B cell (primary cell): ENCODE data around the gene AARS2. TPM values are rescaled to one million over a fixed set of nuclear protein-coding genes. Genes with fewer than 3 reads are reported as not detected.
A peak's percentile ranks its signal among the peaks of the same experiment; 100 is the strongest.

Experiments used
- ATAC-seq: fragments of 200-7000 bp; cut with Tn5 transposase; one replicate; pipeline ENCODE4 v1.10.0; 2021; ENCODE audit warnings: low read depth, mild to moderate bottlenecking, moderate number of reproducible peaks, moderate library complexity
- CTCF ChIA-PET: fragments of 350-600 bp; sonication (Branson Sonifier 250); formaldehyde crosslinking; loops from one replicate; lab custom pipeline; 2021; ENCODE audit warnings: antibody characterized with exemption, inconsistent platforms; lab: Charles Lee
- POLR2A ChIA-PET: fragments of 350-600 bp; sonication (Branson Sonifier 250); formaldehyde crosslinking; loops from one replicate; lab custom pipeline; 2021; ENCODE audit warnings: antibody characterized with exemption; lab: Charles Lee
- DNase-seq: peaks from one replicate; pipeline ENCODE4 v3.0.0; 2013
- H2AFZ ChIP-seq: 2 replicates; pipeline ENCODE4 v1.6.1; 2012; ENCODE audit warnings: mild to moderate bottlenecking, low read depth, low read length; ENCODE audit not compliant: insufficient read depth, poor library complexity, severe bottlenecking
- H3K27ac ChIP-seq, 2 donors: 1 replicate in 1 of 2; 2 replicates in 1 of 2; pipeline ENCODE4 v1.5.1; 2012 to 2013; ENCODE audit warnings: low read length in 2 of 2, mild to moderate bottlenecking in 2 of 2, moderate library complexity in 1 of 2
- H3K27me3 ChIP-seq, 4 experiments: fragments of 200-600 bp in 1 of 4; sonication (generic) in 1 of 4; replicated peaks in 1 of 4; 1 replicate in 2 of 4; 2 replicates in 2 of 4; pipeline versions ENCODE4 v1.6.1 to v1.7.0; 2013 to 2016; ENCODE audit warnings: low read length in 3 of 4, mild to moderate bottlenecking in 2 of 4, mixed read lengths in 1 of 4, moderate library complexity in 1 of 4; ENCODE audit not compliant: insufficient read depth in 4 of 4, control insufficient read depth in 3 of 4; ENCODE audit errors: control extremely low read depth in 1 of 4
- H3K36me3 ChIP-seq, 2 experiments: replicated peaks in 1 of 2; 1 replicate in 1 of 2; 2 replicates in 1 of 2; pipeline versions ENCODE4 v1.6.1 to v1.7.1; 2013; ENCODE audit warnings: low read length in 1 of 2; ENCODE audit not compliant: insufficient read depth in 2 of 2, control insufficient read depth in 1 of 2; ENCODE audit errors: control extremely low read depth in 1 of 2, extremely low read depth in 1 of 2
- H3K4me1 ChIP-seq, 2 donors: fragments of 200-600 bp in 1 of 2; sonication (generic) in 1 of 2; 1 replicate in 1 of 2; 2 replicates in 1 of 2; pipeline versions ENCODE4 v1.5.1 to v1.6.1; 2013 to 2017; ENCODE audit warnings: low read length in 2 of 2; ENCODE audit not compliant: control insufficient read depth in 2 of 2, insufficient read depth in 2 of 2
- H3K4me2 ChIP-seq: replicated peaks from 2 replicates; pipeline ENCODE3; 2012; ENCODE audit warnings: mild to moderate bottlenecking, low read depth, low read length; ENCODE audit not compliant: poor library complexity, severe bottlenecking
- H3K4me3 ChIP-seq, 5 experiments: fragments of 200-600 bp in 1 of 5; sonication (generic) in 1 of 5; 1 replicate in 3 of 5; 2 replicates in 2 of 5; pipeline versions ENCODE4 v1.5.1 to v1.7.0; 2011 to 2016; ENCODE audit warnings: low read length in 4 of 5, mild to moderate bottlenecking in 4 of 5, low read depth in 2 of 5, control low read depth in 1 of 5, moderate library complexity in 1 of 5; ENCODE audit not compliant: insufficient read depth in 1 of 5; ENCODE audit errors: control extremely low read depth in 1 of 5, extremely low read depth in 1 of 5
- H3K79me2 ChIP-seq: fragments of 200-600 bp; sonication (generic); one replicate; pipeline ENCODE4 v1.6.0; 2016; ENCODE audit warnings: low read length; ENCODE audit not compliant: control insufficient read depth, insufficient read depth
- H3K9ac ChIP-seq: fragments of 200-600 bp; sonication (generic); 2 replicates; pipeline ENCODE4 v1.6.1; 2017; ENCODE audit warnings: mild to moderate bottlenecking, low read length, moderate library complexity
- H3K9me3 ChIP-seq, 3 donors: one replicate each; pipeline versions ENCODE4 v1.6.1 to v1.7.1; 2013; ENCODE audit warnings: low read length in 2 of 3; ENCODE audit not compliant: control insufficient read depth in 2 of 3, insufficient read depth in 1 of 3; ENCODE audit errors: control extremely low read depth in 1 of 3
- H4K20me1 ChIP-seq: 2 replicates; pipeline ENCODE4 v1.6.0; 2012; ENCODE audit warnings: mild to moderate bottlenecking, low read length; ENCODE audit not compliant: insufficient read depth, control insufficient read depth, poor library complexity, severe bottlenecking
- H3K27ac Mint-ChIP-seq: one replicate; pipeline ENCODE4 v1.8.0; 2021; ENCODE audit warnings: mixed read lengths
- H3K27me3 Mint-ChIP-seq: one replicate; pipeline ENCODE4 v1.8.0; 2021; ENCODE audit warnings: mixed read lengths
- H3K4me1 Mint-ChIP-seq: one replicate; pipeline ENCODE4 v1.8.0; 2021; ENCODE audit warnings: mixed read lengths
- H3K4me3 Mint-ChIP-seq: one replicate; pipeline ENCODE4 v1.8.0; 2021; ENCODE audit warnings: mixed read lengths
- H3K9me3 Mint-ChIP-seq: one replicate; pipeline ENCODE4 v1.8.0; 2022; ENCODE audit warnings: mixed read lengths; ENCODE audit not compliant: insufficient read depth
- EZH2 ChIP-seq: IDR thresholded peaks from 2 replicates; pipeline ENCODE4 v1.6.1; 2012; ENCODE audit warnings: borderline replicate concordance, low read depth, mild to moderate bottlenecking, moderate library complexity, low read length; ENCODE audit not compliant: insufficient read depth, poor library complexity, severe bottlenecking
- WGBS: methylation state at CpG from one replicate; pipeline ENCODE4 v1.1.5; 2013; ENCODE audit warnings: missing lambda C conversion rate; ENCODE audit not compliant: insufficient coverage; 5-methylcytosine and 5-hydroxymethylcytosine counted together
- intact Hi-C: fragments of 100-400 bp; cut with micrococcal nuclease; formaldehyde crosslinking; loops from one replicate; pipeline ENCODE4 v1.10.0; 2022
- polyA plus RNA-seq: library from polyadenylated mRNA; depleted of rRNA; stranded (reverse); fragments of >200 nt; gene quantifications from 2 replicates; pipeline ENCODE4 v1.2.3, GENCODE V29; 2012
- total RNA-seq, 2 donors: library from RNA; stranded (reverse); fragments of 120-200 nt in 1 of 2; gene quantifications; 1 replicate in 1 of 2; 2 replicates in 1 of 2; pipeline versions ENCODE4 v1.2.3 to v1.2.4, GENCODE V29; 2013 to 2022
- TF ChIP-seq, protein P1 (sequence below): fragments of 200-600 bp; IDR thresholded peaks from one replicate; pipeline ENCODE4 v1.8.0; 2022; ENCODE audit warnings: antibody characterized with exemption, mild to moderate bottlenecking

Gene AARS2
- total and polyA plus RNA-seq, 2 donors (not counting 1 experiment from before 2014, with no cell fraction given): 11.3 to 21.3 TPM

DNA sequence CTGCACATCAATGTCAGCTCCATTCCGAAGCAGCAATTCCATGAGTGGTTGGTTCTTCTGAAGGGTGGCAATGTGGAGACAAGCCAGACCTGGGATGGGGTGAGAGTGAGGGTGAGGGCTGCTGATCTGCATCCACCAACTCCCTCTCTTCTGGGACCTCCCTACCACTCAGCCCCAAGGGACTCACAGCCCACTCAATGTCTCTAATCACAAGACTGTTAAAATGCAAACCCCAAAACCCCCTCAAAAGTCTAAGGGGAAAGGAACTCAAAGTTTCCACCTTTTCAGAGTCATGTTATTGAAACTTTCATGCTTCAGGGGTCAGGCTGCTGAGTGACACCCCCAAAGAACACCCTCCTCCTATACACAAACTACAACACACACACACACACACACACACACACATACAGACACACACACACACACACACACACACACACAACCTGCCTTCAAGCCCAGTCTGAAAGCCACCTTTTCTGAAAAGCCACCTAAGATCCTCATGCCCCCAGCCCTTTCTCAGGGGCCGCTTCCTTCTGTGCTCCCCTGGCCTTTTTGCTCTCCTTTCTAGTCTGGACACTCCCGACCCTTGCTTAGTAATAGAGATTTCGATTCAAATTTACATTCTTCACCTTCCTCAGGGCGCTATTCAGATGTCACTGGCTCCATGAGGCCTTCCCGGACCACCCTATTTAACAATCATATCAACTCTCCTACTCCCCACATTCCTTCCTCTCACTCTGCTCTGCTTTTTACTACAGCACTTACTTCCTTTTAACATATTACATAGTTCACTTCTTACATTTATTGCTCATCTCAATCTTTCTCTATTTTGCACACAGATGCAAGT is 52.5 kb downstream of the AARS2 start:
- peaks cover 34% of the 10 kb centered on the region for H4K20me1 ChIP-seq

More for the DNA sequence above, 52.5 kb downstream of the AARS2 start:
- peaks cover 53% of the 10 kb centered on the region for H3K79me2 ChIP-seq
- H3K4me1 ChIP-seq: peaks cover 65 to 82% of the 10 kb centered on the region in 2 donors
- DNase-seq (peak; percentile 81), ATAC-seq (peak; percentile 13)
- H3K27me3 ChIP-seq: no peaks in the 10 kb centered on the region
- H3K27ac ChIP-seq: peak overlapping the region; percentile 96 to 98
- H3K9me3 Mint-ChIP-seq: no peaks in the 10 kb centered on the region
- H3K27me3 Mint-ChIP-seq: no peaks in the 10 kb centered on the region
- CTCF ChIA-PET: no interaction called here
- no peak overlapping the region for H3K9ac ChIP-seq
- no peak overlapping the region for H2AFZ ChIP-seq
- H3K4me3 ChIP-seq: no peak overlapping the region
- H3K4me3 Mint-ChIP-seq: peak overlapping the region; percentile 100
- H3K36me3 ChIP-seq: peaks cover 4 to 49% of the 10 kb centered on the region in 2 experiments
- H3K4me2 ChIP-seq: peak overlapping the region; percentile 95
- POLR2A ChIA-PET: interaction anchor here (7.9 kb wide), 1 partner anchor 13 kb away, joined by 105 read pairs; the partner anchor contains the start of gene HSP90AB1
- H3K4me1 Mint-ChIP-seq: peaks cover 77% of the 10 kb centered on the region
- intact Hi-C loops: loop anchor here (5.0 kb wide), 2 partner anchors 133 to 1088 kb away; partner anchors contain the start of genes MRPL14, SRF and TMEM63B
- WGBS: 79% methylated on average over 4 of the region's 6 CpGs
- no peak for TF ChIP-seq EZH2
- TF ChIP-seq, protein P1, sequence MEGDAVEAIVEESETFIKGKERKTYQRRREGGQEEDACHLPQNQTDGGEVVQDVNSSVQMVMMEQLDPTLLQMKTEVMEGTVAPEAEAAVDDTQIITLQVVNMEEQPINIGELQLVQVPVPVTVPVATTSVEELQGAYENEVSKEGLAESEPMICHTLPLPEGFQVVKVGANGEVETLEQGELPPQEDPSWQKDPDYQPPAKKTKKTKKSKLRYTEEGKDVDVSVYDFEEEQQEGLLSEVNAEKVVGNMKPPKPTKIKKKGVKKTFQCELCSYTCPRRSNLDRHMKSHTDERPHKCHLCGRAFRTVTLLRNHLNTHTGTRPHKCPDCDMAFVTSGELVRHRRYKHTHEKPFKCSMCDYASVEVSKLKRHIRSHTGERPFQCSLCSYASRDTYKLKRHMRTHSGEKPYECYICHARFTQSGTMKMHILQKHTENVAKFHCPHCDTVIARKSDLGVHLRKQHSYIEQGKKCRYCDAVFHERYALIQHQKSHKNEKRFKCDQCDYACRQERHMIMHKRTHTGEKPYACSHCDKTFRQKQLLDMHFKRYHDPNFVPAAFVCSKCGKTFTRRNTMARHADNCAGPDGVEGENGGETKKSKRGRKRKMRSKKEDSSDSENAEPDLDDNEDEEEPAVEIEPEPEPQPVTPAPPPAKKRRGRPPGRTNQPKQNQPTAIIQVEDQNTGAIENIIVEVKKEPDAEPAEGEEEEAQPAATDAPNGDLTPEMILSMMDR: no peak
- no peaks in the 10 kb centered on the region for H3K9me3 ChIP-seq
- peak overlapping the region; percentile 100 for H3K27ac Mint-ChIP-seq
